D721Med (cell line): Measurements from ENCODE around the gene TRPM1.

Experiments used
- DNase-seq: peaks from one replicate; pipeline ENCODE4 v3.0.0; 2011; ENCODE audit warnings: low spot score; ENCODE audit not compliant: insufficient read length
- FAIRE-seq: peaks from 2 replicates; lab custom pipeline; 2011; peaks lifted over from hg19 to GRCh38; lab: Jason Lieb, UNC
- TF ChIP-seq, protein P1 (sequence below): IDR thresholded peaks from 2 replicates; pipeline ENCODE4 v1.5.1; 2012; ENCODE audit warnings: mild to moderate bottlenecking, control low read depth; ENCODE audit not compliant: insufficient read depth; ENCODE audit errors: missing control alignments

The TRPM1 gene

GRCh38 chr15:31051496-31052080, 49.9 kb downstream of the TRPM1 start:
- DNase-seq, result no peak
- TF ChIP-seq, protein P1, sequence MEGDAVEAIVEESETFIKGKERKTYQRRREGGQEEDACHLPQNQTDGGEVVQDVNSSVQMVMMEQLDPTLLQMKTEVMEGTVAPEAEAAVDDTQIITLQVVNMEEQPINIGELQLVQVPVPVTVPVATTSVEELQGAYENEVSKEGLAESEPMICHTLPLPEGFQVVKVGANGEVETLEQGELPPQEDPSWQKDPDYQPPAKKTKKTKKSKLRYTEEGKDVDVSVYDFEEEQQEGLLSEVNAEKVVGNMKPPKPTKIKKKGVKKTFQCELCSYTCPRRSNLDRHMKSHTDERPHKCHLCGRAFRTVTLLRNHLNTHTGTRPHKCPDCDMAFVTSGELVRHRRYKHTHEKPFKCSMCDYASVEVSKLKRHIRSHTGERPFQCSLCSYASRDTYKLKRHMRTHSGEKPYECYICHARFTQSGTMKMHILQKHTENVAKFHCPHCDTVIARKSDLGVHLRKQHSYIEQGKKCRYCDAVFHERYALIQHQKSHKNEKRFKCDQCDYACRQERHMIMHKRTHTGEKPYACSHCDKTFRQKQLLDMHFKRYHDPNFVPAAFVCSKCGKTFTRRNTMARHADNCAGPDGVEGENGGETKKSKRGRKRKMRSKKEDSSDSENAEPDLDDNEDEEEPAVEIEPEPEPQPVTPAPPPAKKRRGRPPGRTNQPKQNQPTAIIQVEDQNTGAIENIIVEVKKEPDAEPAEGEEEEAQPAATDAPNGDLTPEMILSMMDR, result no peak
- no peak for FAIRE-seq

- DNase-seq (no peak), FAIRE-seq (no peak)
- TF ChIP-seq, protein P1, result no peak
These were observed 50.6 kb downstream of the TRPM1 start for GRCh38 chr15:31050953-31051352.

DNA sequence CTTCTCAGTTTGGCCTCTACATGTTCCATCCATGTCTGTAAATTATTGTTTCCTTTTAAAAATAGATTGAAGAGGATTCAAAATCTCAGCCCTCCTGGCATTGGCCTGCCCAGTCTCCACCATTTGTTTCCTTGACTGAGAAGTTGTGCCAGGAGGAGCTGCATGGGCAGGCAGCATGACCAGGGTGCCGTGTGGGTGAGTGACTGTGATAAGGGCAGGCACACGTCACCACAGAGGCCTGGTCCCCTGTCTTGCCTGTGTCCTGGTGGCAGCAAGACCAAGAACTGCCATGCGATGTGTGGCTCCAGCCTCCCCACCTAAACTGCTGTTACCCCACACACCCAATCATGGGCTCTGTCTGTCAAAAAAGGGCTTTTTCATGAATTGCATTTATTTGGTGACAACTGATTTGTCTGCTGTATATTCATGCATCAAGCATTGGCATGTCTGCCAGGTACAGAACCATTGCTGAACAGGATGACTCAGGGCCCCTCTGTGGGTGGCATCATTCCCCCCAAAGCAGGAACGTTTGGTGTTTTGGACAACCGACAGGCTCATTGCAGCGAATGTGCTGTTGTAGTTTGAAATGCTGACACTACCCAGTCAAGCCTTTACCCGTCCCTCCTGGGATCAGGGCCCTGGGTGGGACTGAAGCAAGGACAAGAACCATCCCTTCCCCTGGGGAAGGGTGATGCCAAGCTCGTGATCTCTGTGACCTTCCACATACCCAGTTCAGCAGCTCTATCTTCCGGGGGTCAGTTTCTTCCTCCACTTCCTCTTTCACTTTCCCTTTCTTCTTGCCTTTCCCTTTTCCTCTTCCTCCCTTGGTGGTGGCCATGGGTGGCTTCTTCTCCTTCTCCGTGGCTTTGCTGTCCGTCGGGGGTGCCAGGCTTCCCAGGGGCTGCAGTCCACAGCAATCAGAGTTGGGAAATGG, 51.6 kb downstream of the TRPM1 start:
- no peak for DNase-seq
- no peak for FAIRE-seq
- TF ChIP-seq, protein P1, result no peak

DNA sequence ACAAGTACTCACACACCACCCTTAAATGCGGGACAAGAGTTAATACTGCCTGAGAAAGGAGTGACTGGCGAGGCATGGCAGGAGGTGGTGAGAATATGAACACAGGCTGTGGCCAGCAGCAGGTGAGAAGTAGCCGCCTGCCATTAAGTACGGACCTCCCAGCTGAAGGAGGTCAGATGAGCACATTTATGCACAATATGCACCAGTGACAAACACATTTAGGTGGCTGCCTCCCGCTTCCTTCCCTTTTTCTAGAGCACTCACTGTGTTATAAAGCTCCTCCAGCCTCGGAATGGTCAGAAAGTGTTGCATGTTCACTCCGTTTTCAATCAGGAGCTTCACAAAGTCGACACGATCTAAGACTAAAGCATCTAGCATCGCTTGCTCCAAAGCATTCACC, 52.4 kb downstream of the TRPM1 start:
- TF ChIP-seq, protein P1, result no peak
- no peak for FAIRE-seq
- no peak for DNase-seq

GRCh38 chr15:31047437-31047836, 54.1 kb downstream of the TRPM1 start:
- TF ChIP-seq, protein P1, result no peak
- FAIRE-seq (no peak), DNase-seq (no peak)

DNA sequence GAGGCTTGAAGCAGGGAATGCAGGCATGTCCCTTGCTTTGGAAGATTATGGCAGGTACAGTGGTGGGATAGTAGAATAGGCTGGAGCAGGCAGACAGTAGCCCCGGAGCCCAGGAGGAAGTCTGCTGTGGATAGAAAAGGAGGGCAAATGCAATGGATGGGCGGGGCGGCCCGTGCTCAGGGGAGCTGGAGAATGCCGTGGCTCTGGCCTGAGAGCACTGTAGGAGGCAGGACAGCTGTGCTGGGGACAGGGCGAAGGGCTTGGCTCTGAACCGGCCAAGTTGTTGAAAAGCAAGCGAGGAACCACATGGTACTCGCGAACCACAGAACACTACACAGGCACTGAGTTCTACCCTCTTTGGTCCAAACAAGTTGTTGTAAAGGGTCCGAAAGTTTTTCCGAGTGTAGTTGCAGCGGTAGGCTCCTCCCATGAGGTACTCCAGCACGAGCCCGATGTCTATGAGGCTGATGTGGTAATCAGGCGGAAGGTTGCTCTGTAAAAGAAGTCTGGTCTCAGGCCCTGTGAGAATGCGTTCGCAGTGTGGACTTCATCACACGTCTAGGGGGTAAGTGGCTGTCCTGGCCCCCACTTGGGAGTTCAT, 54.7 kb downstream of the TRPM1 start:
- DNase-seq (no peak), FAIRE-seq (no peak)
- TF ChIP-seq, protein P1, result no peak
